DND-41 (cell line): ENCODE data around the gene KSR2.

Experiments used
- CTCF ChIP-seq: IDR thresholded peaks from 2 replicates; pipeline ENCODE4 v1.5.1; 2012; ENCODE audit warnings: borderline replicate concordance, low read length, moderate library complexity, mild to moderate bottlenecking; ENCODE audit not compliant: poor library complexity, severe bottlenecking; ENCODE audit errors: extremely low read depth
- EZH2 ChIP-seq: IDR thresholded peaks from 3 replicates; pipeline ENCODE4 v1.6.1; 2012; ENCODE audit warnings: borderline replicate concordance, low read depth, mild to moderate bottlenecking, moderate library complexity, low read length, inconsistent platforms; ENCODE audit not compliant: severe bottlenecking

- TF ChIP-seq CTCF (no peak), EZH2 (no peak)
These were observed 294.5 kb downstream of the KSR2 start for GRCh38 chr12:117674313-117674712.
